Fibroblast of mammary gland (primary cell): ENCODE measurements around the gene ANKRD13D.

Experiments
- DNase-seq: peaks from one replicate; pipeline ENCODE4 v3.0.0-alpha.2; 2010; ENCODE audit warnings: low read depth
- H3K4me3 ChIP-seq: 2 replicates; pipeline ENCODE4 v1.5.1; 2011; ENCODE audit warnings: low read depth, mild to moderate bottlenecking, low read length, moderate library complexity; ENCODE audit not compliant: control insufficient read depth
- CTCF ChIP-seq: conservative IDR thresholded peaks from 2 replicates; pipeline ENCODE4 v1.5.1; 2011; ENCODE audit warnings: low read depth, low read length, inconsistent platforms; ENCODE audit not compliant: control insufficient read depth, insufficient read depth

Gene ANKRD13D

GRCh38 chr11:67289226-67289650 lies at the start of gene ANKRD13D:
Gene ANKRD13D, plus strand, starts transcription at chr11:67289303. Its CDS starts 158 bp downstream, at chr11:67289461.
- peak within 1 kb of the TSS; percentile 72 for H3K4me3 ChIP-seq
- TF ChIP-seq CTCF = no peak
- no peak for DNase-seq

GRCh38 chr11:67239783-67240575 lies 49.1 kb upstream of the ANKRD13D start:
- peak; percentile 97 for DNase-seq
- peak overlapping the region; percentile 94 for H3K4me3 ChIP-seq

GRCh38 chr11:67240576-67241389 lies 48.3 kb upstream of the ANKRD13D start:
- DNase-seq = peak; percentile 70
- TF ChIP-seq CTCF = no peak
- H3K4me3 ChIP-seq = peak overlapping the region; percentile 94

More at GRCh38 chr11:67239783-67240575, 49.1 kb upstream of the ANKRD13D start:
- TF ChIP-seq CTCF = no peak

GRCh38 chr11:67242548-67242947 lies 46.6 kb upstream of the ANKRD13D start:
- H3K4me3 ChIP-seq = no peak overlapping the region
- no peak for TF ChIP-seq CTCF
- no peak for DNase-seq

- DNase-seq = no peak
- no peak for TF ChIP-seq CTCF
- no peak overlapping the region for H3K4me3 ChIP-seq
These were observed 46.1 kb upstream of the ANKRD13D start for GRCh38 chr11:67243051-67243450.

- no peak for DNase-seq
- TF ChIP-seq CTCF = no peak
- H3K4me3 ChIP-seq = no peak overlapping the region
These were observed 44.1 kb upstream of the ANKRD13D start for GRCh38 chr11:67245046-67245445.
